HFF-Myc (cell line): ENCODE data around the gene DMD.

Source experiments
- DNase-seq: peaks from one replicate; pipeline ENCODE4 v3.0.0-alpha.2; 2011; ENCODE audit warnings: low read depth; ENCODE audit errors: extremely low read depth
- H3K4me3 ChIP-seq: replicated peaks from 2 replicates; pipeline ENCODE4 v1.5.1; 2011; ENCODE audit warnings: low read depth, mild to moderate bottlenecking, control low read depth, low read length
- CTCF ChIP-seq: IDR thresholded peaks from 2 replicates; pipeline ENCODE4 v1.5.1; 2012; ENCODE audit warnings: mild to moderate bottlenecking, low read depth, low read length, control low read depth; ENCODE audit errors: missing control alignments

The DMD gene

GRCh38 chrX:31225819-31226218 lies 1985.5 kb downstream of the DMD start:
- no peak overlapping the region for H3K4me3 ChIP-seq
- no peak for DNase-seq
- TF ChIP-seq CTCF, result no peak

GRCh38 chrX:31224381-31225012 lies 1986.9 kb downstream of the DMD start:
- TF ChIP-seq CTCF, result no peak
- DNase-seq, result no peak
- no peak overlapping the region for H3K4me3 ChIP-seq

GRCh38 chrX:31223817-31224216 lies 1987.5 kb downstream of the DMD start:
- no peak for DNase-seq
- no peak for TF ChIP-seq CTCF
- no peak overlapping the region for H3K4me3 ChIP-seq

- DNase-seq, result no peak
- no peak for TF ChIP-seq CTCF
- H3K4me3 ChIP-seq, result no peak overlapping the region
These were observed 1988.4 kb downstream of the DMD start for GRCh38 chrX:31222946-31223345.

GRCh38 chrX:31219174-31219573 lies 1992.2 kb downstream of the DMD start:
- no peak for DNase-seq
- H3K4me3 ChIP-seq, result no peak overlapping the region
- no peak for TF ChIP-seq CTCF

GRCh38 chrX:31217084-31217483 lies 1994.3 kb downstream of the DMD start:
- TF ChIP-seq CTCF, result no peak
- DNase-seq, result no peak
- H3K4me3 ChIP-seq, result no peak overlapping the region

- TF ChIP-seq CTCF, result no peak
- DNase-seq, result no peak
- no peak overlapping the region for H3K4me3 ChIP-seq
These were observed 1996.0 kb downstream of the DMD start for GRCh38 chrX:31215277-31215815.
